ENCODE data around the gene SPAAR. TPM values are rescaled to one million over a fixed set of nuclear protein-coding genes. Genes with fewer than 3 reads are reported as not detected.
A peak's percentile ranks its signal among the peaks of the same experiment; 100 is the strongest.

Gene SPAAR
- total and polyA plus RNA-seq, 9 of the 15 experiments (the other 6 are each of a cell fraction or from before 2014, with no cell fraction given) = not detected

DNA sequence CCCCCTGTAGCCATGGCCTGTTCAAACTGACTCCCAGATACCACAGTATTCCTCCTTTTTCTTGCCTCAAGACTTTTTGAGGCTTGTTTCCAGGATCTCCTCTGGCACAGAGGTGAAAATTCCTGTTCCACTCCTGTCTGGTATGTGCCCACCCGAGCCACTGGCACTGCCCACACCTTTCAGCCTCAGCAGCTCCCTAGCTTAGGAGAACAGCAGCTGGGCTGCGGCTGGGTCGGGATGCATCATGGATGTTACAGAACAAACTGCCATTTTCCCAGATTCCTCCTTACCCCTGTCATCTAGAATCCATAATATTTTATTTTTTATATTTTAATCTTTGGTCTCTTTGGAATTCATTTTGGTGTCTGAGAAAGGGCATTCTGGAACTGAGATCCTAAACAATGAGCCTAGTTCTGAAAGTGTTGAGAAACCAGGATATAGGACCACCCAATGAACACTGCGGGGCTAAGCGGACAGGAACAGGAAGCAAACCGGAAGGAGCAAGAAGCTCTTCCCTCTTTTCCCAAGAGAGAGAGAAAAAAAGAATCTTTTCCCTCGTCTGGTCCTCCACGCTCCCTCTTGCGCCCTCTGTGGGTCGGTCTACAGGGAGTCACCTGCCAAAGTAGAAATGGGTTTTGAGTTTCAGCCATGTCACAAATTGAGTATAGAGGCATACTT, 36.2 kb downstream of the SPAAR start (continued):
- TF ChIP-seq, protein P1, sequence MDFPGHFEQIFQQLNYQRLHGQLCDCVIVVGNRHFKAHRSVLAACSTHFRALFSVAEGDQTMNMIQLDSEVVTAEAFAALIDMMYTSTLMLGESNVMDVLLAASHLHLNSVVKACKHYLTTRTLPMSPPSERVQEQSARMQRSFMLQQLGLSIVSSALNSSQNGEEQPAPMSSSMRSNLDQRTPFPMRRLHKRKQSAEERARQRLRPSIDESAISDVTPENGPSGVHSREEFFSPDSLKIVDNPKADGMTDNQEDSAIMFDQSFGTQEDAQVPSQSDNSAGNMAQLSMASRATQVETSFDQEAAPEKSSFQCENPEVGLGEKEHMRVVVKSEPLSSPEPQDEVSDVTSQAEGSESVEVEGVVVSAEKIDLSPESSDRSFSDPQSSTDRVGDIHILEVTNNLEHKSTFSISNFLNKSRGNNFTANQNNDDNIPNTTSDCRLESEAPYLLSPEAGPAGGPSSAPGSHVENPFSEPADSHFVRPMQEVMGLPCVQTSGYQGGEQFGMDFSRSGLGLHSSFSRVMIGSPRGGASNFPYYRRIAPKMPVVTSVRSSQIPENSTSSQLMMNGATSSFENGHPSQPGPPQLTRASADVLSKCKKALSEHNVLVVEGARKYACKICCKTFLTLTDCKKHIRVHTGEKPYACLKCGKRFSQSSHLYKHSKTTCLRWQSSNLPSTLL (IDR thresholded peaks at IDR 0.05) = no peak
- 0 out of 4 replicates have a peak, but pooled peaks of 1 of the 2 experiments have one; percentile 31 for TF ChIP-seq MAZ (CRISPR knock-in tag; conservative IDR thresholded peaks at IDR 0.05 in 1 of 2, IDR thresholded peaks at IDR 0.05 in 1 of 2)
- TF ChIP-seq ESRRA (IDR thresholded peaks at IDR 0.05; ENCODE audit: borderline replicate concordance, low read depth) = no peak
- TF ChIP-seq IFI16 (CRISPR knock-in tag; IDR thresholded peaks at IDR 0.05) = no peak
- TF ChIP-seq SRF (CRISPR knock-in tag; IDR thresholded peaks at IDR 0.05) = no peak
- TF ChIP-seq ZNF3 (CRISPR knock-in tag; IDR thresholded peaks at IDR 0.05) = no peak
- TF ChIP-seq ZNF77 (CRISPR knock-in tag; IDR thresholded peaks at IDR 0.05) = no peak
- no peak for TF ChIP-seq HLTF (IDR thresholded peaks at IDR 0.05)
- TF ChIP-seq, protein P2, sequence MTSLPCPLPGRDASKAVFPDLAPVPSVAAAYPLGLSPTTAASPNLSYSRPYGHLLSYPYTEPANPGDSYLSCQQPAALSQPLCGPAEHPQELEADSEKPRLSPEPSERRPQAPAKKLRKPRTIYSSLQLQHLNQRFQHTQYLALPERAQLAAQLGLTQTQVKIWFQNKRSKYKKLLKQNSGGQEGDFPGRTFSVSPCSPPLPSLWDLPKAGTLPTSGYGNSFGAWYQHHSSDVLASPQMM (CRISPR knock-in tag; IDR thresholded peaks at IDR 0.05) = no peak
- no peak for TF ChIP-seq NCOA1 (IDR thresholded peaks at IDR 0.05; ENCODE audit: low read depth)
- no peak for TF ChIP-seq NFRKB (IDR thresholded peaks at IDR 0.05; ENCODE audit: low read depth)
- TF ChIP-seq BRD4 (IDR thresholded peaks at IDR 0.05) = no peak
- no peak for TF ChIP-seq E2F4 (CRISPR knock-in tag; IDR thresholded peaks at IDR 0.05; ENCODE audit: low read depth)
- TF ChIP-seq ETV1 (tag; conservative IDR thresholded peaks at IDR 0.05; ENCODE audit: low read depth) = peak; percentile 73
- TF ChIP-seq FUS (optimal IDR thresholded peaks at IDR 0.05; ENCODE audit: low read depth, low read length) = no peak
- TF ChIP-seq SAFB2 (IDR thresholded peaks at IDR 0.05; ENCODE audit: borderline replicate concordance, low read depth, low read length, severe bottlenecking) = no peak
- no peak for TF ChIP-seq ZMIZ1 (IDR thresholded peaks at IDR 0.05; ENCODE audit: low read depth in 2 of 2, low read length in 2 of 2)
- TF ChIP-seq ZNF175 (CRISPR knock-in tag; IDR thresholded peaks at IDR 0.05; ENCODE audit: low read depth) = no peak
- no peak for TF ChIP-seq TBP (optimal IDR thresholded peaks at IDR 0.05; ENCODE audit: low read depth, low read length)
- TF ChIP-seq HOMEZ (CRISPR knock-in tag; IDR thresholded peaks at IDR 0.05) = no peak

All from K562 (cell line).